Spleen (tissue), 7 donors: ENCODE results near the gene HSD17B12.

Experiments used
- POLR2A ChIP-seq, 3 donors: fragments of 450-650 bp; IDR thresholded peaks; one replicate each; pipeline ENCODE4 v1.5.1; 2017; ENCODE audit warnings: antibody characterized with exemption in 3 of 3, mild to moderate bottlenecking in 1 of 3
- POLR2AphosphoS5 ChIP-seq, 3 donors: sonication (generic); formaldehyde crosslinking; IDR thresholded peaks; one replicate each; pipeline ENCODE4 v1.5.1; 2017; ENCODE audit warnings: antibody characterized with exemption in 3 of 3
- TF ChIP-seq, protein P1 (sequence below), 11 experiments: fragments of 200-600 bp in 7 of 11; fragments of 450-650 bp in 4 of 11; sonication (generic) in 4 of 11; IDR thresholded peaks in 8 of 11; conservative IDR thresholded peaks in 3 of 11; 1 replicate in 7 of 11; 2 replicates in 4 of 11; pipeline versions ENCODE4 v1.4.0 to v1.8.0; 2016 to 2021; ENCODE audit warnings: antibody characterized with exemption in 11 of 11, inconsistent platforms in 4 of 11, mild to moderate bottlenecking in 1 of 11
- donor health status: DM: no; HTN: no; CAD: no; lungs with moderate emphysema.
- donor health status: DM: no; HTN: no; CAD: no.
- donor health status: DM: no; HTN: no; CAD: no.

GRCh38 chr11:43632181-43632580 is 48.4 kb upstream of the HSD17B12 start:
- TF ChIP-seq, protein P1, sequence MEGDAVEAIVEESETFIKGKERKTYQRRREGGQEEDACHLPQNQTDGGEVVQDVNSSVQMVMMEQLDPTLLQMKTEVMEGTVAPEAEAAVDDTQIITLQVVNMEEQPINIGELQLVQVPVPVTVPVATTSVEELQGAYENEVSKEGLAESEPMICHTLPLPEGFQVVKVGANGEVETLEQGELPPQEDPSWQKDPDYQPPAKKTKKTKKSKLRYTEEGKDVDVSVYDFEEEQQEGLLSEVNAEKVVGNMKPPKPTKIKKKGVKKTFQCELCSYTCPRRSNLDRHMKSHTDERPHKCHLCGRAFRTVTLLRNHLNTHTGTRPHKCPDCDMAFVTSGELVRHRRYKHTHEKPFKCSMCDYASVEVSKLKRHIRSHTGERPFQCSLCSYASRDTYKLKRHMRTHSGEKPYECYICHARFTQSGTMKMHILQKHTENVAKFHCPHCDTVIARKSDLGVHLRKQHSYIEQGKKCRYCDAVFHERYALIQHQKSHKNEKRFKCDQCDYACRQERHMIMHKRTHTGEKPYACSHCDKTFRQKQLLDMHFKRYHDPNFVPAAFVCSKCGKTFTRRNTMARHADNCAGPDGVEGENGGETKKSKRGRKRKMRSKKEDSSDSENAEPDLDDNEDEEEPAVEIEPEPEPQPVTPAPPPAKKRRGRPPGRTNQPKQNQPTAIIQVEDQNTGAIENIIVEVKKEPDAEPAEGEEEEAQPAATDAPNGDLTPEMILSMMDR (IDR thresholded peaks at IDR 0.05 in 8 of 11, conservative IDR thresholded peaks at IDR 0.05 in 3 of 11): no peak
- TF ChIP-seq POLR2AphosphoS5 (IDR thresholded peaks at IDR 0.05) (no peak), POLR2A (IDR thresholded peaks at IDR 0.05) (no peak)
